ENCODE results near the gene ADAMTS14.

DNA sequence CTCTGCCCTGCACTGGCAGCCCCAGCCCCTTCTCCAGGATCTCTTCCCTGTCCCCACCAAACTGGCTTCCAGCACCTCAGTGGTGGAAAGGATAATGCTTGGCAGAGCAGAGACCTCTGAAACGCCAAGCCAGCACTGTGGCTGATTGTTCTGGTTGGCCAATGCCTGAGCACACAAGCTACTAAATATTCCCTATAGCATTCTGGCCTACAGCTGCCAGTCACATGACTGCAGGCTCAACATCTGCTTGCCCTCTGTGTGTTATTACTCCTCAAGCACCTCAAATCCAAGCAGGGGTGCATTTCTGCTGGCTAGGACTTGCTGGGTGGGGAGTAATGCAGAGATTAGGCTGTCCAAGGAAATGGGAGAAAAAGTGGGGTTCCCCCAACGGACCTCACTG lies 106.8 kb downstream of the ADAMTS14 start:
- TF ChIP-seq, protein P1, sequence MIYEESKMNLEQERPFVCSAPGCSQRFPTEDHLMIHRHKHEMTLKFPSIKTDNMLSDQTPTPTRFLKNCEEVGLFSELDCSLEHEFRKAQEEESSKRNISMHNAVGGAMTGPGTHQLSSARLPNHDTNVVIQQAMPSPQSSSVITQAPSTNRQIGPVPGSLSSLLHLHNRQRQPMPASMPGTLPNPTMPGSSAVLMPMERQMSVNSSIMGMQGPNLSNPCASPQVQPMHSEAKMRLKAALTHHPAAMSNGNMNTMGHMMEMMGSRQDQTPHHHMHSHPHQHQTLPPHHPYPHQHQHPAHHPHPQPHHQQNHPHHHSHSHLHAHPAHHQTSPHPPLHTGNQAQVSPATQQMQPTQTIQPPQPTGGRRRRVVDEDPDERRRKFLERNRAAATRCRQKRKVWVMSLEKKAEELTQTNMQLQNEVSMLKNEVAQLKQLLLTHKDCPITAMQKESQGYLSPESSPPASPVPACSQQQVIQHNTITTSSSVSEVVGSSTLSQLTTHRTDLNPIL (CRISPR knock-in tag; IDR thresholded peaks at IDR 0.05; ENCODE audit: low read depth) = no peak
- TF ChIP-seq, protein P2, sequence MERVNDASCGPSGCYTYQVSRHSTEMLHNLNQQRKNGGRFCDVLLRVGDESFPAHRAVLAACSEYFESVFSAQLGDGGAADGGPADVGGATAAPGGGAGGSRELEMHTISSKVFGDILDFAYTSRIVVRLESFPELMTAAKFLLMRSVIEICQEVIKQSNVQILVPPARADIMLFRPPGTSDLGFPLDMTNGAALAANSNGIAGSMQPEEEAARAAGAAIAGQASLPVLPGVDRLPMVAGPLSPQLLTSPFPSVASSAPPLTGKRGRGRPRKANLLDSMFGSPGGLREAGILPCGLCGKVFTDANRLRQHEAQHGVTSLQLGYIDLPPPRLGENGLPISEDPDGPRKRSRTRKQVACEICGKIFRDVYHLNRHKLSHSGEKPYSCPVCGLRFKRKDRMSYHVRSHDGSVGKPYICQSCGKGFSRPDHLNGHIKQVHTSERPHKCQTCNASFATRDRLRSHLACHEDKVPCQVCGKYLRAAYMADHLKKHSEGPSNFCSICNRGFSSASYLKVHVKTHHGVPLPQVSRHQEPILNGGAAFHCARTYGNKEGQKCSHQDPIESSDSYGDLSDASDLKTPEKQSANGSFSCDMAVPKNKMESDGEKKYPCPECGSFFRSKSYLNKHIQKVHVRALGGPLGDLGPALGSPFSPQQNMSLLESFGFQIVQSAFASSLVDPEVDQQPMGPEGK (CRISPR knock-in tag; IDR thresholded peaks at IDR 0.05; ENCODE audit: borderline replicate concordance) = no peak
- TF ChIP-seq SNAI2 (CRISPR knock-in tag; IDR thresholded peaks at IDR 0.05) (no peak), ZFP3 (CRISPR knock-in tag; IDR thresholded peaks at IDR 0.05) (no peak), ZNF70 (CRISPR knock-in tag; IDR thresholded peaks at IDR 0.05) (no peak)

Measured in SK-N-SH treated with all-trans-retinoic acid at 6 μM for 48 hours (cell line).